ES-I3 (cell line): ENCODE results near the gene ACSL1.

Experiments
- H3K36me3 ChIP-seq: 2 replicates; pipeline ENCODE4 v1.6.1; 2013; ENCODE audit warnings: mild to moderate bottlenecking, low read length, control low read depth, moderate library complexity; ENCODE audit not compliant: insufficient read depth
- H3K4me1 ChIP-seq: 2 replicates; pipeline ENCODE4 v1.6.1; 2013; ENCODE audit warnings: mild to moderate bottlenecking, control low read depth, low read length; ENCODE audit not compliant: insufficient read depth
- H3K9ac ChIP-seq: 2 replicates; pipeline ENCODE4 v1.6.1; 2013; ENCODE audit warnings: low read depth, mild to moderate bottlenecking, low read length, moderate library complexity
- H3K9me3 ChIP-seq: 2 replicates; pipeline ENCODE4 v1.6.1; 2013; ENCODE audit warnings: mild to moderate bottlenecking, low read length, moderate library complexity; ENCODE audit not compliant: control insufficient read depth, insufficient read depth

Gene ACSL1, protein sequence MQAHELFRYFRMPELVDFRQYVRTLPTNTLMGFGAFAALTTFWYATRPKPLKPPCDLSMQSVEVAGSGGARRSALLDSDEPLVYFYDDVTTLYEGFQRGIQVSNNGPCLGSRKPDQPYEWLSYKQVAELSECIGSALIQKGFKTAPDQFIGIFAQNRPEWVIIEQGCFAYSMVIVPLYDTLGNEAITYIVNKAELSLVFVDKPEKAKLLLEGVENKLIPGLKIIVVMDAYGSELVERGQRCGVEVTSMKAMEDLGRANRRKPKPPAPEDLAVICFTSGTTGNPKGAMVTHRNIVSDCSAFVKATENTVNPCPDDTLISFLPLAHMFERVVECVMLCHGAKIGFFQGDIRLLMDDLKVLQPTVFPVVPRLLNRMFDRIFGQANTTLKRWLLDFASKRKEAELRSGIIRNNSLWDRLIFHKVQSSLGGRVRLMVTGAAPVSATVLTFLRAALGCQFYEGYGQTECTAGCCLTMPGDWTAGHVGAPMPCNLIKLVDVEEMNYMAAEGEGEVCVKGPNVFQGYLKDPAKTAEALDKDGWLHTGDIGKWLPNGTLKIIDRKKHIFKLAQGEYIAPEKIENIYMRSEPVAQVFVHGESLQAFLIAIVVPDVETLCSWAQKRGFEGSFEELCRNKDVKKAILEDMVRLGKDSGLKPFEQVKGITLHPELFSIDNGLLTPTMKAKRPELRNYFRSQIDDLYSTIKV

DNA sequence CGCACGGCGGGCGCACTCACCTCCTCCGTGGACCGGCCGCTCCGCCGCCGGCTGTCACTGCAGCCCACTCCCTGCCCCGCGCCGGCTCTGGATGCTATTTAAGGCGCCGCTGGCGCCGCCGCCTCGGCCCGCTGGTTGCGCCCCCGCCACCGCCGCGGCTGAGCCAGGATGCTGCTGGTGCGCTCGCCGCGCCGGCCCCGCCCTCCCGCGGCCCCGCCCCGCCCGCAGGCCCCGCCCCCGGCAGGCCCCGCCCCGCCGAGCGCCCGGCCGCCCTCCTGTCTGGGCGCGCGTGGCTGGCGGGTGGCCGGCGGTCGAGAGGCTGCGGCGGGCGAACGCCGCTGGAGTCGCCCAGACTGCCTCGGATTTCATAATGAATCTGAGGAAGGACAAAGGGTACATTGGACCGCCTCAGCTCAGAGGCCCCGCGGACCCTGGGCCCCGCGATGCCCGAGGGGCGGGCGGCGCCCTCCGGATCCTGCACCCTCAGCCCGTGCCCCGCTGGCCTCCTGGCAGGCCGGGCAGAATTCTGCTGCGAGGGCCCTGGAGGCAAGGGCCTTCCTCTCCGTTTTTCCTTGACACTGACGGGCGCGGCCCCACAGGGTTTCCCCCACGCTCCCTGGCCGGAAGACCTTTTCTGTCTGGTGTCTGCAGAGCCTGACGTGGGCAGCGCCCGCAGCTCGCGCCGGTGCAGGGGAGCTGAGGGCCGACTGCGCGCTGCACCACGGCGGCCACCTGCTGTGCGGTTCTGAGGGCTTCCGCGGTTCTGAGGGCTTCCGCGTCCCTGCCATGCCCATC lies at the start of gene ACSL1:
ACSL1 (minus strand) TSS at position 73 of the 795 bp plus-strand sequence. CDS start 22,454 bp downstream, outside the sequence.
- H3K36me3 ChIP-seq = no peaks in the 10 kb centered on the region
- H3K9me3 ChIP-seq = no peaks in the 10 kb centered on the region
- H3K9ac ChIP-seq = peak within 1 kb of the TSS; percentile 58
- no peaks in the 10 kb centered on the region for H3K4me1 ChIP-seq

DNA sequence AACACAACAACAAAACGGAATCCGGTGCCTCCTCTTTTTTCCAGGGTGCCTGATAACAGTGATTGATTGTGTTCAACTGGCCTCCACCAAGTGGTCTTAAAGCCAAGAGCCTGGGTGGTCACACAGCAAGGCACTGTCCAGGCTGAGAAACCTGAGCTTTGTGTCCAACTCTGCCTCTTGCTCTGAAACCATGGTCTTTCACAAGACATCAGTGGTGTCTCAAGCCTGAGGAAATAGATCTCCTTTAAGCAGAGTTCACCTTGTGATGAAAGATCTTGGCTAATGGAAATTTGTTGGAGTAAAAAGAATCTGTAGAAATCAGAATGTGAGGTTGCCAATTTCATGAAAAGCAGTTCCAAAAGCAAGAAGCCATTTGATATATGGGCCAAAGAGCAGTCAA lies 47.3 kb upstream of the ACSL1 start:
- Histone ChIP-seq H3K4me1 (no peaks in the 10 kb centered on the region), H3K9me3 (no peaks in the 10 kb centered on the region), H3K36me3 (no peaks in the 10 kb centered on the region), H3K9ac (no peak overlapping the region)

DNA sequence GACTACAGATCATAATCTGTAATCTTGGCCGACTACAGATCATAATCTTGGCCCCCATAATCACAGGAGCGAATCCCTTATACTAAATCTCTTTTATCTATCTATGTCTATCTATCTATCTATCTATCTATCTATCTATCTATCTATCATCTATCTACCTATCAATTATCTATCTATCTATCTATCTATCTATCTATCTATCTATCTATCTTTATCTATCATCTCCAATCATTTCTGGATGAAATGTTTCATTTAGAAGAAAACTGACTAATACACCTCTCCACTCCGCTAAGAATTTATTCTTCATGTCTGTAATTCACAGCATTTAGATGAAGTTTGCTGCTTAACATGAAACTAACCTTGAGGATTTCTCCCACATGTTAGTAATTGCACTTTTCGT lies 45.0 kb upstream of the ACSL1 start:
- H3K36me3 ChIP-seq = no peaks in the 10 kb centered on the region
- H3K9me3 ChIP-seq = no peaks in the 10 kb centered on the region
- H3K4me1 ChIP-seq = no peaks in the 10 kb centered on the region
- no peak overlapping the region for H3K9ac ChIP-seq

DNA sequence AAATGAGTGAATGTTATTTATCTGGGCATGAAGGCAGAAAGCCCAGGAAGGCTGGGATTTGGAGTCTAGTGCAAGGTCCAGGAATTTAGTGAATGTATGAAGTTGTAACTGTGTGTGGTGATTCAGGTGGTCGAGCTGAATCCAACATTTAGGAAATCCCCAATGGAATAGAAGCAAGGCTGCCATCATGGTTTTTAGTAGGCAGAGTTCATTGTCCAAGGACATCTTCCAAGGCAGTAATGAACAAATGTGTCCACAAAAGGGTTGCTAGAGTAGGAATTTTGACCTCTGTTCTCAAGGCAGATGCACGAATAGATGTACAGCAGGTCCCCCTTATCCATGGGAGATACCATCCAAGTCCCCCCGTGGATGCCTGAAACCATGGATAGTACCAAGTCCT lies 42.9 kb upstream of the ACSL1 start:
- no peaks in the 10 kb centered on the region for H3K4me1 ChIP-seq

DNA sequence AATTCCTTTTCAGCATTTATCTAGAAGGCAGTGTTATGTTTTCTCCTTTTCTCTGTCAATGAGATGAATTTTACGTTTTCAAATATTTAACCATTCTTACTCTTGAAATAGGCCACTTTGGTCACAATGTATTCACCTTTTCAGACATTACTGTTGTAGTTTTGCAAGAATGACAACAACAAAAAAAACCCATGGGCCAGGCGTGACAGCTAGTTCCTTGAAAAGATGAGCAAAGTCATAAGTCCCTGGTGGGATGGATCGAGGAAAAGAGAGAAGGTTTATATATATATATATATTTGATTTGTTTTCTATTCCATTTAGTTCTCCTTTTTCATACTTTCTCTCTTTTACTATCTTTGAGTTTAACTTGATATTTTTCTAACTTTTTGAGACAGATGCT lies 38.1 kb upstream of the ACSL1 start:
- Histone ChIP-seq H3K9ac (no peak overlapping the region), H3K9me3 (no peaks in the 10 kb centered on the region), H3K4me1 (no peaks in the 10 kb centered on the region), H3K36me3 (no peaks in the 10 kb centered on the region)

More for the DNA sequence above, 42.9 kb upstream of the ACSL1 start:
- H3K9ac ChIP-seq = no peak overlapping the region
- H3K9me3 ChIP-seq = no peaks in the 10 kb centered on the region
- no peaks in the 10 kb centered on the region for H3K36me3 ChIP-seq

DNA sequence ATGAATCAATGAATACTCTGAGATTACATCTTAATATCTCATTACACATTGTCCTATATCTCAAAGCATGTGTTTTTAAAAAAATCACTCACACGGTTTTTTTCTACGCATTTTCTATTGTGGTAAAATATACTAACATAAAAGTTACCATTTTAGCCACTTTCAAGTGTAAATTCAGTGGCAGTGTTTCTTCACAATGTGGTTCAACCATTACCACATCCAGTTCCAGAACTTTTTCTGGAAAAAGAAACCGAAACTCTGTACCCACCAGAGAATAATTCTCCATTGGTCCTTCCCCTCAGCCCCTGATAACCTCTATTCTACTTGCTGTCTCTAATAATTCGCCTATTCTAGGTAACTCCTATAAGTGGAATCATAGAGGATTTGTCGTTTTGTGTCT lies 35.3 kb upstream of the ACSL1 start:
- Histone ChIP-seq H3K36me3 (no peaks in the 10 kb centered on the region), H3K4me1 (no peaks in the 10 kb centered on the region), H3K9ac (no peak overlapping the region), H3K9me3 (no peaks in the 10 kb centered on the region)

DNA sequence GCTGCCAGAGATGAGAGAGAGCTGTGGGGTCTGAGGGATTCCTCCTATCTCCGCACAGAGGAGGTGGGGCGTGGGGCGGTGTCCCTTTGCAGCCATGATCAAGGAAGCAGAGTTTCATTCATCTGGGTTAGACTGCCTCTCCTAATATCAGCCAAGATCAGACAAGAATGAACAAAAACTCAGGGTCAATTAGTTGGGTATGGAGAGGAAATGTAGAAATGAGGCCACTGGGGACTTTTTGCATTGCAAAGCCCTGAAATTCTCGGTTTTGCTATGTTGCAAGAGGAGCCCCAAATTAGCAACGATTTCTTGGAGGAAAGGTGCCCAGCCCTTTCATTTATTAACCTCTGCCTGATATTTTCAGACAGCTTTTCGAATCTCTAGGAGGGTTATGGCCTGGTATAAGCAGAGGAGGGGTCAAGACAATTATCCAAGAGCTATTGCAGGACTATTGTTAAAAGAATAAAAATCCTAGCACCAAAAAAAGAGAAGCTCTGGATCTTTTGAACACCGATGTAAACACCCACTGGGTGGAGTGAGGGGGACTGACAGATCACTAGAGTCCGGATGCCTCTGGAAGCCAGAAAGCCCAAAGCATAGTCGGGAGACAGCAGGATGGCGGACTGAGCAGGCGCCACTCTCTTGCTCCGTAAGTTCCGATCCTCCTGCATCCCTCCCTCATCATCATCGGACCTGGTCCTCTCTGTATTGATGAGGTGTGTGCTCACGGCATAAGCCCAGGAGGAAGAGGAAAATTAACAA lies 34.4 kb upstream of the ACSL1 start:
- H3K4me1 ChIP-seq = no peaks in the 10 kb centered on the region
- H3K9ac ChIP-seq = no peak overlapping the region
- H3K36me3 ChIP-seq = no peaks in the 10 kb centered on the region
- H3K9me3 ChIP-seq = no peaks in the 10 kb centered on the region

DNA sequence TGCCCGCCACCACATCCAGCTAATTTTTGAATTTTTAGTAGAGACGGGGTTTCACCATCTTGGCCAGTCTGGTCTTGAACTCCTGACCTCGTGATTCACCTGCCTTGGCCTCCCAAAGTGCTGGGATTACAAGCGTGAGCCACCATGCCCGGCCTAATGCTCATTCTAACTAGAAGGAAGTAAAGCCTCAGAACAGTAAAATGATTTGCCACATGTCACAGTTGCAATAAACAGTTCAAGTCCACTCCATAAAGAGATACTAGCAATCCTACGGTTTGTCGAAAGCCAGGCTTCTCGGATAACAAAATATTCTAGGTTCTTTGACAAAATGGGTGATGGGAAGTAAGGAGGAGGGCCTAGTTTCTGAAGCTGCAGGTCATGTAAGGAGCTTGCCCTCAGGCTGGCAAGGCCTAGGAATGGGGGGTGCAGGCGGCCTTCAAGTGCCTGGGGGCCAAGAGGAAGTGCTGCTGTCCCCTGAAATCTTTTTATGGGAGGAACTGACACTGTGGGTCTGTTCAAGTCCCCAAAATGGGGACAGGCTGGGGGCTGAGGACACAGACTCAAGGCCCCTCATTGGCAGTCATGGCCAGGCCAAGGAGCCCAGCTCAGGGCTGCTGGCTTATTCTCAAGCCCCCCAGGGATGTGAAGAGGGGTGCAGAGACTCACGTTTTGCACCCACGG lies 31.8 kb upstream of the ACSL1 start:
- Histone ChIP-seq H3K36me3 (no peaks in the 10 kb centered on the region), H3K4me1 (no peaks in the 10 kb centered on the region), H3K9me3 (no peaks in the 10 kb centered on the region), H3K9ac (no peak overlapping the region)

DNA sequence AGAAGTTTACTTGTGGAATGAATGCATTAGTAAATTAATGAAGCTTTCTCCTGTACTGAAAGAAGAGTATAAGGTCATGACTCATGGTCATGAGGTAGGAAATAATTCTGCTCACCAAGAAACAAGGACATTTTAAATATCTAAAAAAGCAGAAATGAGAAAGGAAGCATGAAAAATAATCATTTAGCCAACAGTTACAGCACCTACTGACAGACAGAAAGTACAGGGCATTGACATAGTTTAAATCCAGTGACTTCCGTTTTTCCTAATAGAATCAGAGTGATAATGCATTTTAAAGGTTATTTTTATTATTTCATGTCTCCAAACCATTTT lies 30.5 kb upstream of the ACSL1 start:
- no peaks in the 10 kb centered on the region for H3K36me3 ChIP-seq
- no peaks in the 10 kb centered on the region for H3K9me3 ChIP-seq
- no peak overlapping the region for H3K9ac ChIP-seq
- H3K4me1 ChIP-seq = no peaks in the 10 kb centered on the region

DNA sequence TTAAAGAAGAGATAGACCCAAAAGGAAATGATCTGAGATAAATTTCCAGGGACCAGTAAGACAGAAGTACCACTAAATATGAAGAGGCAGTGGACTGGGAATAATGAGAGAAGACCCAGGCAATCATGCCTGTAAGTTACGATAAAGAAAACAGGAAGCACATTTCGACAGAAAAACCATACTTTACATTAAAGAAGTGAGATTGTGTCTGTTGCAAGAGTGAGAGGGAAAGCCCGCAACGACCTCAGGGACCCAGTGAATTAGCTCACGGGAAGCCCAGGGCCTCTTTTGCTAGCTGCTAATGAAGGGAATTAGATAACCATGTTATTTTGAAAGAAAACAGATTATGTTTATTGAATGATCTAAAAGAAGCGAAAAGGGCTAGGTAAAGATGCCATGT lies 28.9 kb upstream of the ACSL1 start:
- no peaks in the 10 kb centered on the region for H3K9me3 ChIP-seq
- no peak overlapping the region for H3K9ac ChIP-seq
- no peaks in the 10 kb centered on the region for H3K4me1 ChIP-seq
- H3K36me3 ChIP-seq = no peaks in the 10 kb centered on the region

DNA sequence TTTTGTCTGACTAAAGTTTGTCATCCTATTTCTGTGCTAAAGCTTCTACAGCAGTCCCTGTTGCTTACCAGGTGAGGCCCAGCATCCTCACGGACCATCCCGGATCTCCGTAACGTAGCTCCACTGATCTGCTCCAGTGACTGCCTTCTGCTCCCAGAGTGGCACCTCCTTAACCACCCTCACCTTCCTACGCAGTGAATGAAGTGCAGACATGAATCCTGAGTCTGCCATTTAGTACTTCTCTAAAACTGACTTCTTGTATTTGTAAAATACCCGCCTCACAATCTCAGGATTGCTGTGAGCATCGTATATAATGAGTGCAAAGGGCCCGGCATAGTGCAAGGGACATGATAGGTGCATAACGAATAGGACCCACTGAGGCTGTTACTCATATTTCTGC lies 27.7 kb upstream of the ACSL1 start:
- H3K36me3 ChIP-seq = no peaks in the 10 kb centered on the region
- H3K4me1 ChIP-seq = no peaks in the 10 kb centered on the region
- no peak overlapping the region for H3K9ac ChIP-seq
- H3K9me3 ChIP-seq = no peaks in the 10 kb centered on the region

DNA sequence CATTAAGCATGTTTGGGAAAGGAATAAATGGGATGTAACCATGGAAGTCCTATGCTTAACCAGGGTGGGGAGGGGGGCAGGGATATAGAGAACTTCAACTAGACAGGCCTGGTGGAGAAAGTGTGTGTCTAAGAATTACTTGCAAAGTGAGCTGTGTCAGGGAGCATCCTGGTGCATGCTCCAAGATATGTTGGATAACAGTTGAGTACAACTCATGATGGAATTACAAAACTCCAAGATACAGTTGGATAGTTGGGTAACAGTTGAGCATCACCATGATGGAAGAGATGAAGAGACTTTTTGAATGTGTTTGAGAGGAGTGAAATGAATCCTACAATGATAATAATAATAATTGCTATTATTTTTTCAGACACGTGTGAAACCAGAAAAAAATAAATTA lies 26.1 kb upstream of the ACSL1 start:
- Histone ChIP-seq H3K36me3 (no peaks in the 10 kb centered on the region), H3K4me1 (no peaks in the 10 kb centered on the region), H3K9ac (no peak overlapping the region), H3K9me3 (no peaks in the 10 kb centered on the region)

DNA sequence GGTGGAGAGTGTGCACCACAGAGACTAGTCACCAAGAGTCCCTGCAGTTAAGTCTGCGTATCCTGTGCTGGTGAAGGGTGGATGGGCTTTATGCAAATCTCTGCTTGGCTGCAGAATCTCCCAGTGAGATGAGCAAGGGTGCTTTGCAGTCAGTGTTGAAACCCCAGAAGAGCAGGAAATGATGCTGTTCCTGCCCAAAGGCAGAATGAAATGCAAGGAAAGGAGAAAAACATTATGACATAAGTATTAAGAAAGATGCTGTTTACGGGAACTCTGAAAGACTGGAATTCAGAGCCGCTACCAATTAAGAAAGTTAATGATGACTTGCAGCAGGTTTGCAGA lies 25.4 kb upstream of the ACSL1 start:
- no peaks in the 10 kb centered on the region for H3K4me1 ChIP-seq
- no peaks in the 10 kb centered on the region for H3K9me3 ChIP-seq
- no peaks in the 10 kb centered on the region for H3K36me3 ChIP-seq
- no peak overlapping the region for H3K9ac ChIP-seq
